ENCODE measurements around the gene SETD7.

DNA sequence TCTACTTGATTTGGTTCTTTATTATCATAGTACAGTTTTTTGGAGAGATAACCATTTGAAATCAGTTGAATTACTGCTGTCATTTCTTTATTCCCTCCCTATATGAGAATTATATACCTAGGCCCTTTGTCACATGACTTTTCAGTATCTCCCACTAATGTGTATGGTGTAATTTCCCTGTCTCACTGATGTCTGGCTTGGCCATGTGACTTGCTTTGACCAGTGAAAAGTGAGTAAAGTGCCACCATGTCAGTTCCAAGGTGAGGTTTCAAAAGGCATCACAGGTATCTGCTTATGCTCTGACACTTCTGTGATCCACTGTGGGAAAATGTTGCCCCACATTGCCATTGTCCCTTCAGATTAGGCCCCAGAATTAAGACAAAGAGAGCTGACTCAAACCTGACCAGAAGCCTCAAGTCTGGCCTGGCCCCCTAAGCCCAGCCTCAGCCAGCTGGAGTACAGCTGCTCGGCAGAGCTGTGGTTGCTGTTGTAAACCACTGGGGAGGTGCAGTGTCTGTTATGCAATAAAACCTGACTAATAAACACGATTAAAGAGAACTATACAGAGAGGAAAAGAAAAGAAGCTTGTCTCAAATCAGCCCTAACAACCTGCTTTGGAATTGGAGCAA lies 27.5 kb downstream of the SETD7 start:
- TF ChIP-seq, protein P1, sequence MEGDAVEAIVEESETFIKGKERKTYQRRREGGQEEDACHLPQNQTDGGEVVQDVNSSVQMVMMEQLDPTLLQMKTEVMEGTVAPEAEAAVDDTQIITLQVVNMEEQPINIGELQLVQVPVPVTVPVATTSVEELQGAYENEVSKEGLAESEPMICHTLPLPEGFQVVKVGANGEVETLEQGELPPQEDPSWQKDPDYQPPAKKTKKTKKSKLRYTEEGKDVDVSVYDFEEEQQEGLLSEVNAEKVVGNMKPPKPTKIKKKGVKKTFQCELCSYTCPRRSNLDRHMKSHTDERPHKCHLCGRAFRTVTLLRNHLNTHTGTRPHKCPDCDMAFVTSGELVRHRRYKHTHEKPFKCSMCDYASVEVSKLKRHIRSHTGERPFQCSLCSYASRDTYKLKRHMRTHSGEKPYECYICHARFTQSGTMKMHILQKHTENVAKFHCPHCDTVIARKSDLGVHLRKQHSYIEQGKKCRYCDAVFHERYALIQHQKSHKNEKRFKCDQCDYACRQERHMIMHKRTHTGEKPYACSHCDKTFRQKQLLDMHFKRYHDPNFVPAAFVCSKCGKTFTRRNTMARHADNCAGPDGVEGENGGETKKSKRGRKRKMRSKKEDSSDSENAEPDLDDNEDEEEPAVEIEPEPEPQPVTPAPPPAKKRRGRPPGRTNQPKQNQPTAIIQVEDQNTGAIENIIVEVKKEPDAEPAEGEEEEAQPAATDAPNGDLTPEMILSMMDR (IDR thresholded peaks at IDR 0.05; ENCODE audit: extremely low read depth in 1 of 2, insufficient read depth in 1 of 2, low read depth in 1 of 2, low read length in 2 of 2), result no peak
- no peak for TF ChIP-seq MYC (IDR thresholded peaks at IDR 0.05; ENCODE audit: low read depth, low read length)
- no peak for TF ChIP-seq POLR2A (IDR thresholded peaks at IDR 0.05; ENCODE audit: low read depth, low read length)

Measured in endothelial cell of umbilical vein (primary cell).